T-helper 22 cell (primary cell): Measurements from ENCODE around the gene ATG2B.
"Not testable (repeated sequence)": the region's sequence is repeated elsewhere in the genome, so short reads cannot be mapped to it uniquely, and the experiment has no call there.

Experiments used
- DNase-seq: peaks from one replicate; pipeline ENCODE4 v3.0.0-alpha.2; 2020; ENCODE audit warnings: low read depth

The ATG2B gene

DNA sequence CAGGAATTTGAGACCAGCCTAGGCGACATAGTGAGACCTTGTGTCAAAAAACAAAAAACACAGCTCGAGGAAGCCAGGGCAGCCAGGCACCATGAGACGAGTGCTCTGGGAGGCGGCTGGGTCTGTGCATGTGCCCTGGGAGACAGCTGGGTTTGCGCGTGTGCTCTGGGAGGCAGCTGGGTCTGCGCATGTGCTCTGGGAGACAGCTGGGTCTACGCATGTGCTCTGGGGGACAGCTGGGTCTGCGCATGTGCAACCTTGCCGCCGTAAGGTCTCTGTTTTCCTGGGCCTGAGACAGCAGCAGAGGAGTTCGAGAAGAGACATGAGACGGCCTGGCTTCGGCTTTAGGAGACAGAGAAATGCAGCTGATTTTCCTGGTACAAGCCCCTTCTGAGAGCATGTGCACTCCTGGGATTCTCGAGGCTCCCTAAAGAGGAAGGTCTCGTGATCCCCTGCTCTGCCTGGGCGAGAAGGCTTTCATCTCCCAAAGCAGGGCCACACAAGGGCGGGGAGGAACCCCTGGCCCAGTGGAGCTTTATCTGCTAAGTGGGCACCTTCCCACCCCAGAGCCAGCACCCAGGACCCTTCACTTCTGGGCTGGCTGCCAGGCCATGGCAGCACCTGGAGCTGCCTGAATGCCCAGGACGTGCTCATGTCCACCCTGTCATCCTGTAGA, 110.7 kb downstream of the ATG2B start:
- DNase-seq, result no peak

DNA sequence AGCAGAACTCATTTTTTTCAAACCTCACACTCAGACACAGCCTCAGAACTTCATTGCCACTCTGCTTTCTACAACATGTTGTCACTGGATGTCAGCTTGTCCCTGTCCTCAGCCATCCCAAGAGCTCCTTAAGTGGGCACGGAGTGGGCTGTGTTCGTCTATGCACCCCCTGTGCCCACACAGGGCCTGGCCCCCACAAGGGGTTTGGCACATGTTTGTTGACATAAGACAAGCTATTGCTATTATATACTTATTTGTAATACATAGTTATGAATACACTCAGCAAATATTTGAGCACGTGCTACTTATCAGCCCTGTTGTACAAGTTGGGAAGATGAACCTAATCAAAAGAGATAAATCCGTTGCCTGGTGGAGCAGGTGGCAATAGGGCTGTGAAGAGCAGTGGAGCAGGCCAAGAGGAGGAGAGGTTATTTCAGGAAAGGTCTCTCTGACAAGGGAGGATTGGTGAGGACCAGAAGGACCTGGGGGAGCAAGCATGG, 111.4 kb downstream of the ATG2B start:
- DNase-seq, result no peak

DNA sequence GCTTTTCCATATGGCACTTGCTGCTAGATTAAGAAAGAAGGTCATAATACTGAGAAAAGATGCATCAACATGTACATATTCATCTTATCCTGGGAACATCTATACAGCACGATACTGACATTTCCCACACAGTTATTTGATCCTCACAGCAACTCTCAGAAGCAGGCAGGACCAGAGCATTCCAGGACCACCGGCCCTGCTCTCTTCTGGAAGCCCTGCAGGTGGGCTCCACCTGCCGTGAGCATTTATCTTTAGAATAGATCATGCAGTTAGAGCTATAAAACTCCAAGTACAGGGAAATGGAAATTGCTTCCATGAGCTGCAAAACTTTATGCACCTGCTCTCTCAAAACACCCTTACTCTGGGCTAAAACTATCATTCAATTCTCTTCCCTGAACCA, 112.7 kb downstream of the ATG2B start:
- DNase-seq, result no peak

DNA sequence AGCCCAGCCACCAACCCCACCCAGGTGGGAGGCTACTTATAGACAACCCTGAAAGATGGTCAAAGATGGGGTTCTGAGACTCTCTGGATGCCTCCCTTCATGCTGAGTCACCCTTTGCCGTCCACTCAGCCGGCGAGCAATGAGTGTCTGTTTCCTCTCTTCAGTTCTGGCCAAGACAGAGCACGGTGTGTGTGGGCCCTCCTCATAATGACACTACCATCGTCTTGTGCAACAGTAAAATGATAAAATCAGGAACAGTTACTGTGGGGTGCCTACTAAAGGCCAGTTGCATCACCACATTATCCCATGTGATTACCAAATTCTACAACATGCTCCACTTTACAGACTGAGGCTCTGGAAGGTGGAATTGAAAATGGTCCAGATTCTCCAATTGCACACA, 114.1 kb downstream of the ATG2B start:
- DNase-seq, result no peak

DNA sequence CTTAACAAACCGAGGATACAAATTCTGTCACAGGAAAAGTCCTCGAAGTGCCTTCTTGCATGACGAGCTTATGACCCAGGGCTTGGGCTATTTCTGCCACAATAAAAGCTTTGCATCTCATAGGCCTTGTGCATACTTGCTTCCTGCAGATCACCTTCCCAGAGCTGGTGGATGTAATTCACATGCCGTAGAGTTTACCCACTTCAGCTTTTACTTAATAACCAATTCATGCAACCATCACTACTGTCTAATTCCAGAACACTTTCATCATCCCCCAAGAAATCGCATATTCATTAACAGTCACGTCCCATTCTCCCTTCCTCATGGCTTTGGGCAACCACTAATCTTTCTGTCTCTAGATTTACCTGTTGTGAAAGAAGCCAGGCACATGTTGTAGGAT, 116.1 kb downstream of the ATG2B start:
- no peak for DNase-seq

DNA sequence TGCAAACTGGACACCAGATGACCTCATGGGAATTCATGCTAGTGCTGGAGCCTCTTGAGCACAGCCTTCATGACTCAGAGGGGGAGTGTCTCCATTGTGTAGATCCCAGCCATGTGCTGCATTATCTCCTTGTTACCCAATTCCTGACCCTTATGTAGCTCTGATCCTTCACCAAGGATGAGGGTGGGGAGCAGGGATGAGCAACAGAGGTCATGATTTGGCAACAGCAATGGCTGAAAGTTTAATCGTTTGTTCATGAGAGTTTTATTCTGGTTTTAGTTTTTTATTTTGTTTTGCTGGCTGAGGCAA, 116.6 kb downstream of the ATG2B start:
- DNase-seq, result no peak

DNA sequence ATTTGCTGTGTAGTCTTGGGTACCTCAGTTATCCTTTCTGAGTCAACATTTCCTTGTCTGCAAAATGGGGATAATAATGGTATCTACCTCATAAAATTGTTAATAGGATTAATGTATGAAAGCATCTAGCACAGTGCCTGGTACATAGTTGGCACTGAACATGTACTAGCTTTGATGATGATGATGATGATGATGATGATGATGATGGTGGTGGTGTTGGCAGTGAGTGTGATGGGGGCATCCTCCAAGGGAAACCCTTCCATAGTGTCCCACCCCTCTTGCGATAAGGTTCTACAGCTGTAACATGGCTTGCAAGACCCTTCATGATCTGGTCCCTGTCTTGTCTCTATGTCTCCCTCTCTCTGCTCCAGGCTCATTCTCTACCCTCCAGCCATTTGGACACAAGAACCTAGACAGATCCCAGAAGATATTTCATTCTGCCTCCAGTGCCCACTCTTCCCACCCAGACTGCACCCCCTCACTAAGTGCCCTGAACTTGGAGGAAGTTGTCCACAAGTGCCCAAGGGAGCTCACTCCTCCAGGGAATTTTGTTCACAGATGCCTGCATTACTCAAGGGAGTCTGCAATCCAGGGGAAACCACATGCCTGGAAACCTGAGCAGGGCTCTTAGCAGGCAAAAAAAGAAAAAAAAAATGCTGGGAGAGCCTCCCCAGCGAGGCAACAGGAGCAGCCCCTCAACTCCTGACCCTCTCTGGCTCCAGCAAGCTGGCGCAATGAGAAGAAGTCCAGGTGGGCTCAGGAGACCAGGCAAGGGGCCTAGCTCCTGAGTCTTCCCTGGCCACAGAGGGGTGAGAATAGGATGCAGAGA, 117.2 kb downstream of the ATG2B start:
- no peak for DNase-seq

DNA sequence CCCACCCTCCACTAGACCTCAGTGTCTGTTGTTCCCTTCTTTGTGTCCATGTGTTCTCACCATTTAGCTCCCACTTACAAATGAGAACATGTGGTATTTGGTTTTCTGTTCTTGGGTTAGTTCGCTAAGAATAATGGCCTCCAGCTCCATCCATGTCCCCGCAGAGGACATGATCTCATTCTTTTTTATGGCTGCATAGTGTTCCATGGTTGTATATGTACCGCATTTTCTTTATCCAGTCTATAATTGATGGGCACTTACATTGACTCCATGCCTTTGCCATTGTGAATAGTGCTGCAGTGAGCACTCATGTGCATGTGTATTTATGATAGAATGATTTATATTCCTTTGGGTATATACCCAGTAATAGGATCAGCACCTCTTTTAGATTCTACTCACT, 118.1 kb downstream of the ATG2B start:
- not testable (repeated sequence) for DNase-seq

DNA sequence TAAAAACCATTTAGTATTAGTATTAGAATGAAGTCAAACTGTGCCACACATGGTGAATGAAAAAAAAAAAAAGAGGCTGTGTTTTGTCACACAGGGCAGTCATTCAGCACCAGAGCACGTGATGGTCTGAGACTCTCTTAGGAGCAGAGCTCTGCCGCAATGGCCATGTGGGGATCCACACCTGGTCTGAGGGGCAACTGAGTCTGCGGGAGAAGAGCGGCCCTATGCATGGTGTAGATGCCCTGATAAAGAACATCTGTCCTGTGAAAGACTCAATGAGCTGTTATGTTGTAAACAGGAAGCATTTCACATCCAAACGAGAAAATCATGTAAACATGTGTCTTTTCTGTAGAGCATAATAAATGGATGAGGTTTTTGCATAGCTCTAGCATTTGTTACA, 119.4 kb downstream of the ATG2B start:
- DNase-seq, result no peak

DNA sequence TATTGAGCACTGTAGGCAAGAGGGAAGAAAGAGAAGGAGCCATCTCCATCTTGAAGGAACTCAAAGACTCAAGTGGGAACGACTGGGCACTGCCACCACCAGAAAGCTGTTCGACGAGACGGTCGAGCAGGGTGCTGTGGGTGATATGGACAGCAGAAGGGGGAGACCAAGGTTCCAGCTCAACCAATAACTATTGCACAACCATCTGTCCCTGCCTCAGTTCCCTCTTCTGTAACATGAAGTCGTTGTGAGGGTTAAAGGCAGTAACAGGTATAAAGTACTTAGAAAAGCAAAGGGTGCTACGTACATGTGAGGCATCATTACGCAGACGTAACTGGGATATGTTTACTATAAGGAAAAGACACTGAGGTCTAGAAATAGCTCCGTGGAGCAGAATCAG, 121.0 kb downstream of the ATG2B start:
- no peak for DNase-seq

DNA sequence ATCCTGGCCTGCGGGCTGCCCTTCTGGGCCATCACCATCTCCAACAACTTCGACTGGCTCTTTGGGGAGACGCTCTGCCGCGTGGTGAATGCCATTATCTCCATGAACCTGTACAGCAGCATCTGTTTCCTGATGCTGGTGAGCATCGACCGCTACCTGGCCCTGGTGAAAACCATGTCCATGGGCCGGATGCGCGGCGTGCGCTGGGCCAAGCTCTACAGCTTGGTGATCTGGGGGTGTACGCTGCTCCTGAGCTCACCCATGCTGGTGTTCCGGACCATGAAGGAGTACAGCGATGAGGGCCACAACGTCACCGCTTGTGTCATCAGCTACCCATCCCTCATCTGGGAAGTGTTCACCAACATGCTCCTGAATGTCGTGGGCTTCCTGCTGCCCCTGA, 122.5 kb downstream of the ATG2B start:
- DNase-seq, result no peak

DNA sequence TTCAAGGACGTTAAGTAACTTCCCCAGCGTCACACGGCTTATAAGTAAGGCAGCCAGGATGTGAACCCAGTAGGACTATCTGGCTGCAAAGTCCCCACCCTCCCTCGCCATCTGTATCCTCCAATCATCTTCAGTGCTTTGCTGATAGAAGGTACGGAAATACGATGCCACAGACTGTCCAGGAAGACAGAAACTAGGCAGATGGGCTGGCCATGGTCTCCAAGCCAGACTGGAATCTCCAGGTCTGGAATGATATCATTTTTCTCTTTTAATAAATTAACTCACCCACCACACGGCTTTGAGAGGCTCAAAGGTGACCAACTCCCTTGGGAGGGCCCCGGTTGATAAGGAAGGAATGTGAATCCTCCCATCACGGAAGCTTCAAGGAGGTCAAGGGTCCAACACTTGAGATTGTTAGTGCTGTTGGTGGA, 123.4 kb downstream of the ATG2B start:
- DNase-seq, result no peak

DNA sequence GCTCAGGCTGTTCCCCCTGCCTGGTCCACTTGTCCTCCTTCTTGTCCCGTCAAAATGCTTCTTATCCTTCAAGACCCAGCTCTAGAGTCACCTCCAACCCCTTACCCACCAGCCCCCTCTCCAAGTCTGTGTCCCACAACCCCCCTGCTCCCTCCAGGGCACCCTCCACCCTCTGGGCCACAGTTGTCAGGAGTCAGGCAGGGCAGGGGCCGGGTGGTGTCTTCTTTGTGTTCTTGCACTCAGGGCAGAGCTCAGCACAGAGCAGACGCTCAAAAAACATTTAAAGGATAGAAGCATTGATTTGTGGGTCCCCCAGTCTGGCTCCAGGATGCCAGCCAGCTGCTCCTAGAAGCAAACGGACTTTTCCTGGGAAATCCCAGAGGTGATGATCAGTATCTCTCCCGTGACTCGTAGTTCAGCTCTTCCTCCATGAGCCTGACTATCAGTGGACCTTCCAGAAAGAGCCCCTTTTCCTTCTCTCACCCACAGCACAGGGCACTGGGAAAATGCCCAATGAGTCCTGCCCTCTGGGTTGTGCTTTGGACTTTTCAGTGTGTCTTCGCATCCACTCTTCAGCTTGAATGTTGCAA, 124.4 kb downstream of the ATG2B start:
- no peak for DNase-seq

DNA sequence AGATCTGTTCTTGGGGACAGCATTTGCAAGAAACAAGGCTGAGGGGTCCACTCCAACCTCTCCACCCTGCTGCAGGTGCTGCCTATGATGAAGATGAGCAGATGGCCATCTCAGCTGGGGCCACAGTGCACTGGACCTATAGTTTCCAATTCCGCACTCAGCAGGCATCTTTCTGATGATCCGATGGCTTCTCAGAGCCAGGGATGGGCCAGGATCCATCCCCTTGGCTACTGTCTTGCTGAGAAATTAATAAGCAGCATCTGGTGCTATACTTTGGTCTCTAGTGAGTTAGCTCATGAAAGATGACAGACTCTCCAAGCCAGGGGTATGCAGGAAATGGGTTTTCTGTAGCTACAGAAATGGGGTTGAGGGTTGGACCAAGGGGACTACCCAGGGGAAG, 125.5 kb downstream of the ATG2B start:
- DNase-seq, result no peak

DNA sequence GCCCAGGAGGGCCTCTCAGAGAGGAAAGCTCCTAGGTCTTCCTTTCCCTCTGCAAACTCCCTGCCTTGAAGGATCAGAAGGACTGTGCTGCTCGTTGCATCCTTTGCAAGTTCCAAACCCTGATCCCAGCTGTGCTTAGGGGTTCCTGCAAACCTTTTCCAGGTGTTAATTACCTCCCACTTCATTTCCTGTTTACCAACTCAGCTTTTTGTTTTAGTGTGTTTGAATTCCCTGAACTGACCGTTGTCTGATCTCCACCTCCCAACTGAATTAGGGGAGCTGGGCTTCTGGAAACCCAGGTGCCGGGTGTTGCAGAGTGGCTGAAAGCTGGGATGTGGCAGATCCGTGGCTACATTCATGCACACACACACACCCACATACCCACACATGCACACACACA, 127.7 kb downstream of the ATG2B start:
- DNase-seq, result no peak

DNA sequence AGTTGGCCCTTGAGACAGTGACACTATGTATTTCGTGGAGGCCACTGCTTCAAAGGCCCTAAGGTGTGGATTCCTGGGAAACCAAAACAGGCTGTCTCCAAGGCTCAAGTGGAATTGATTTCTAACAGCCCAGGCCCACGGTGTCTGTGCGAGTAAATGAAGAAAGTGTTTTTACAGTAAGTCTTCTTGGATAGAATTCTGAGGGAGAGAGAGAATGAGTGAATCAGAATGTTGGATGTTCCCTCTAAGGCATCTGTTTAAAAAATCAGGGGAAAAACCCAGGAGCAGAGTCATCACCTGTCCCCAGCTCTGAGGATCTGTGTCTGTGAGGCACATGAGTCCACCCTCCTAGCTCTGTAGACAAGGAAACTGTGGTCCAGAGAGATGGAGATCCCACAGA, 129.5 kb downstream of the ATG2B start:
- no peak for DNase-seq

DNA sequence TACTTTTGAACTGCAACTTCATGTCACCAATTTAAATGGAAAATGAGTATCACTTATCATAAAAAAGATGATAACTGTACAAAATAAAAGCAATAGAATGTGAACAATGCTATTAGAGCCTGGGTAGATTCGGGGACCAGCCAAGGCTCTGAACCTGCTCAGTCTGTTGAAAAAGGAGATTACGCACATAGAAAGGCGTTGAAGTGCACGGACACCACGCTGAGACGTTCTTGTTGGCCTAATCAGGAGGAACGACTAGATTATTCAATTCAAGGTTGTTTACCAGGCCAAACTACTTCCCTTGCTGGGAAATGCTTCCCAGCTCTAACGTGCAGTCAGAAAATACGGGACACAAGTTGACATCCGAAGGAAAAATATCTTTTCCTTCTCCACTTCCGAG, 130.6 kb downstream of the ATG2B start:
- no peak for DNase-seq

DNA sequence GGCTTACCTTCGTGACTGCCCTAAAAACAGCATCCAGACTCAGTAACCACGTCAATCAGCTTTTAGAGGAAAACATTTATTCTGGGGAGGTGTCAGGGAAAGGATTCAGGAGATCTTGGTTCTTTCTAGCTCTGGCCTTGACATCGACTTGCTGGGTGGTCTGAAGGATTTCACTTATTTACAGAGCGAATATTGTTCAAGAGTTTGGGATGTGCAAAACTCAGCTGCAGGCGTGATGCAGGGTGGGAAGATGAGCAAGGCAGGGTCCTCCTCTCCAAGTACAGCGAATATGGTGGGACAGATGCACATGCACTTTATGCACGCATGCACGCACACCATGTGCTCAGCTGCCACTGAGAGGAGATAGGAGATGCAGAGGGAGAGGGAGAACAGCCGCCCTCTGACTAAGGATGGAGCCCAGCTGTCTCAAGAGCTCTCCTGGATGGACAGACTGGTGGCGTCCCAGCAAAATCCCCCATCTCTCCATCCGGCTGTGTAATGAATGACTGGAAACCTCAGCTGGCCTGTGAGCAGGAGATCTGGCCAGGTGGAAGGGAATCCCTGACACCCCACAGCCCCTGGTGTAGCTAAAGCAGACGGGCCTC, 131.5 kb downstream of the ATG2B start:
- no peak for DNase-seq

DNA sequence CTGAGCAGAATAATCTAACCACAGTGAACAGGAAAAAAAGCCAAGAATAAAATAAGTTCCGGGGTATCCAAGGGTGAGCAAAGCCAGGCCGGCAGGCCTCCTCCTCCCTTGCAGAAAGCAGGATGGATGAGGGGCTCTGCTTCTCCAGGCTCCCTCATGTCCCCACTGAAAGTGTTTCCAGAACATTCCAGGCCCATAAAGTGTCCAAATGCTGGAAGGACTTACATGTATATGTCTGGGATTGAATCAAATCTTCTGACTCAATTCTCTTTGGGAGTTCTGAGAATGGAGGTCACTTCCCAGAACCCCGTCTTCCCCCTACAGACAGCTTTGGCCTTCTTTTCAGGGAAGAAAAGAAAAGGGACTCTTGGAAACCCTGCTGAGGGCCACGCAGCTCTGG, 132.1 kb downstream of the ATG2B start:
- DNase-seq, result no peak

DNA sequence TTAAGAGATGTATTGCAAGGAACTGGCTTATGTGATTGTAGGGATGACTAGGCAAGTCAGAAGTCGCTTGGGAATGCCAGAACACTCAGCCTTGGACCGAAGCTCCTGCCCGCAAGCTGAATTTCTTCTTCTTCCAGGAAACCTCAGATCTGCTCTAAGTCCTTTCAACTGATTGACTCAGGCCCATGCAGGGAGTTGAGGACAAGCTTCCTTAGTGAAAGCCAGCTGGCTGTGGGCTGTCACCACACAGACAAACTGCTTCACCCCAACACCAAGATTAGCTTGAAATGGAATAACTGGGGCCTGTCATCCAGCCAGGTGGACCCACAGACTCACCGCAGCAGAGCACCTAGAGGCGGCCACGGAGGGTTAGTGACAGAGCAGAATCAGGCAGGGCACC, 133.8 kb downstream of the ATG2B start:
- DNase-seq, result no peak
